Liver (tissue), 3 donors: ENCODE results near the gene ABHD10.

Experiments used
- CTCF ChIP-seq: fragments of 150-350 bp; IDR thresholded peaks from 2 replicates; pipeline ENCODE4 v1.5.1; 2017; ENCODE audit warnings: improper control_type of control experiment, low read depth, low read length; ENCODE audit not compliant: missing input control
- EGR1 ChIP-seq, 2 donors: IDR thresholded peaks; 2 replicates each; pipeline ENCODE4 v1.6.1; 2016 to 2018; ENCODE audit warnings: antibody characterized with exemption in 2 of 2, low read depth in 2 of 2
- FOXA1 ChIP-seq: IDR thresholded peaks from 2 replicates; pipeline ENCODE4 v1.6.1; 2016; ENCODE audit warnings: antibody characterized with exemption
- REST ChIP-seq: IDR thresholded peaks from 2 replicates; pipeline ENCODE4 v1.6.1; 2016; ENCODE audit warnings: antibody characterized with exemption, mild to moderate bottlenecking
- SP1 ChIP-seq: IDR thresholded peaks from 2 replicates; pipeline ENCODE4 v1.6.1; 2018; ENCODE audit warnings: antibody characterized with exemption, mild to moderate bottlenecking
- TAF1 ChIP-seq: conservative IDR thresholded peaks from 2 replicates; pipeline ENCODE4 v1.6.1; 2016; ENCODE audit warnings: antibody characterized with exemption, mild to moderate bottlenecking
- donor health status: healthy.
- donor health status: healthy.

DNA sequence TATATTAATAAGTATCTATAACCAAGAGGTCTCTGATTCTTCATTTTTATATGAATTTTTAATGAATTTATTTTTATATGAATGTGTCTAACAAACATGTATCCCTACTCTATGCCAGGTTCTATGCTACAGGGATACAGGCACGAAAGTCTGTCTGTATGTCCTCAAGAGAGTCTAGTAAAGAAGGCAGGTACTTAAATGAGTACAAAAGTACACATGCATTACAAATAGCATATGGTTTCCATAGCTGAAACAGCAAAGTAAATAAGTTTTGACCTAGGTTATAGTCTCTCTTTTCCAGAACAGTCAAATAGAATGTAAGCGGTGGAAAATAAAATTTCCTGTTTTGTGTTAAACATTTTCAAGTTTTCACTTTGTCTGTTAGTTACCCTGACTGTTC, 13.3 kb upstream of the ABHD10 start:
- TF ChIP-seq REST (no peak), EGR1 (IDR thresholded peaks at IDR 0.05; ENCODE audit: low read depth in 2 of 2) (no peak), TAF1 (no peak), CTCF (no peak), FOXA1 (no peak), SP1 (no peak)
